Measurements from ENCODE around the gene ARAP1.

ARAP1 gene

DNA sequence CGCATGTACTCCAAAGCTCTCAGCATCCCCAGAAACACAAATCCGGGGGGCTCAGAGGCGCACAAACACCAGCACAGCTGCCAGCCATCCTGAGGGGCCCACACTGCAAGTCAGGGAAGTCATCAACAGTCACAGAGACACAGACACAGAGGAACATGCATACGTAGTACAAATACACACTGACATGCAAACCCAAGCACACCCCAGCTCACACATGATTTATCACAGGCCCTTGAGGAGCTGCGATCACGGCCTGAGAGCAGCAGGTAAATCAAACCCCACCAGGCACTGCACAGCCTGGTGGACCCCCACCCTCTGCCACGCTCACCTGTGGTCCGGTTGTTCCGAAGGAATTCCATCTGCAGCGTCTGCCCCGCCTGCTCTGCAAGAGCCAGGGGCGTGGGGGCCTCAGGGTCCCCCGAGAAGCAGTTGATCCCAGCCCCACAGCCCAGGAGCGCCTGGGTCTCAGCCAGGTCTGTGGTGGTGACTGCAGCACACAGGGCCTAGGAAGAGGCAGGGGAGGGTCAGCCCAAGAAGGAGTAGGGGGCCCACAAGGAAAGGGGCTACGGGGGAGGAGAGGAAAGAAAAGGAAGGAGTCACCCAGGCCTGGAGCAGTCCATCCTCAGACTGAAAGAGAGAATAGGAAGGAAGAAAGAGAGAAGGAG, 49.5 kb downstream of the ARAP1 start:
- Histone ChIP-seq H2BK5ac (ENCODE audit: low read depth, low read length, poor library complexity, severe bottlenecking) (no peak overlapping the region), H4K8ac (ENCODE audit: low read length) (no peak overlapping the region), H2AK5ac (ENCODE audit: low read length, severe bottlenecking) (peak overlapping the region; percentile 18), H3K4me2 (ENCODE audit: low read length, poor library complexity, severe bottlenecking) (no peak overlapping the region), H3K4me3 (ENCODE audit: insufficient read depth in 1 of 2, low read depth in 1 of 2, low read length in 2 of 2) (peak overlapping the region in 1 of 2 experiments; percentile 75), H3K18ac (ENCODE audit: low read depth in 1 of 2, low read length in 2 of 2) (no peak overlapping the region), H2AFZ (ENCODE audit: low read depth, low read length) (no peak overlapping the region), H3K9me3 (ENCODE audit: control insufficient read depth, low read length) (no peaks in the 10 kb centered on the region), H3K14ac (ENCODE audit: low read length in 2 of 2) (no peak overlapping the region), H4K91ac (ENCODE audit: low read length) (no peak overlapping the region), H3K4ac (ENCODE audit: low read depth in 1 of 2, low read length in 2 of 2) (no peak overlapping the region), H3K79me1 (replicated peaks; ENCODE audit: low read length, poor library complexity, severe bottlenecking) (peaks cover 29% of the 10 kb centered on the region), H2BK12ac (ENCODE audit: low read length in 2 of 2) (no peak overlapping the region), H2BK120ac (ENCODE audit: low read depth, low read length) (no peak overlapping the region), H3K27ac (ENCODE audit: low read length, poor library complexity, severe bottlenecking) (peak overlapping the region; percentile 50), H3K23ac (ENCODE audit: low read length in 2 of 2) (no peak overlapping the region), H3K36me3 (ENCODE audit: control insufficient read depth in 1 of 2, insufficient read depth in 2 of 2, low read depth in 1 of 2, low read length in 2 of 2) (peaks cover 75 to 85% of the 10 kb centered on the region in 2 experiments), H2BK15ac (ENCODE audit: low read depth, poor library complexity, severe bottlenecking) (no peak overlapping the region), H3K27me3 (ENCODE audit: control insufficient read depth in 1 of 2, insufficient read depth in 1 of 2, low read length in 2 of 2) (no peaks in the 10 kb centered on the region), H3K4me1 (ENCODE audit: control insufficient read depth, insufficient read depth, low read depth, low read length) (peaks cover 52% of the 10 kb centered on the region), H3K9ac (ENCODE audit: low read length) (peak overlapping the region; percentile 64)
- 85% methylated on average over 15 of the region's 15 CpGs for WGBS
- DNase-seq: no peak

DNA sequence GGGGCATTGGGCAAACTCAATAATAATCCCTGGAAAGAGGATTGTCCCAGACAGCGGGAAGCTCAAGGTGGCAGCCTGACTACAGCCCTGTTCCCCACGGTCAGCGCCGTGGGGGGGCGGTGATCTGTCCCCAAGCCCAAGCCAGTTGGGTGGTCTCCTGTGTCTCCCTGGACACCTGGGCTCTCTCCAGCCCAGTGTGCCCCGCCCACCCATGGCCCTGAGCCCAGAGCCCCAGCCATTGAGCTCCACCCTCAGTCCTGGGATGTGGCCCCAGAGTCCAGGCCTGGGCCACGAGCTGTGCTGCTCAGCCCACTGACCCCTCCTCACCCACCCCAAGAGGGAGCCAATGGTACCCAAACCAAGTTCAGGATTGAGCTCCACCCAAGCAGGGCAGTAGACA, 50.1 kb downstream of the ARAP1 start:
- Histone ChIP-seq H3K4me3 (ENCODE audit: insufficient read depth in 1 of 2, low read depth in 1 of 2, low read length in 2 of 2) (peak overlapping the region in 1 of 2 experiments; percentile 75), H4K91ac (ENCODE audit: low read length) (no peak overlapping the region), H3K23ac (ENCODE audit: low read length in 2 of 2) (no peak overlapping the region)

DNA sequence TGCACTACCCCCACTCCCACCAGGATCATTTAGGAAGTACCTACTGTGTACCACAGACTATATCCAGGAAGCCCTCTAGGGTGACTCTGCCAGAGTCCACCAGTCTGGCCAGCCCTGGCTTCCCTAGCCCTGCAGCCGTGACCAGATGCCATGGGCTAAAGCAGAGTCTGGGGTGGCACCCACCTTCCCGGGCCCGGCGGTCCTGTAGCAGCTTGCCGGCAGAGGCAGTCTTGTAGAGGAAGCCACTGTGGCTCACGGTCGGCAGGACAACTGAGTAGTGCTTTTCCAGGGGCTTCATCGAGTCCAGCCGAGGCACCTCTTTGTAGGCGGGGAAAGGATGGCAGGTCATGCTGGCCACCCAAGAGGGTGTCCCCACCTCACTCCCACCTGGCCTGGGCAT, 50.7 kb downstream of the ARAP1 start:
- Histone ChIP-seq H3K27me3 (ENCODE audit: control insufficient read depth in 1 of 2, insufficient read depth in 1 of 2, low read length in 2 of 2) (no peaks in the 10 kb centered on the region), H3K36me3 (ENCODE audit: control insufficient read depth in 1 of 2, insufficient read depth in 2 of 2, low read depth in 1 of 2, low read length in 2 of 2) (peaks cover 73 to 85% of the 10 kb centered on the region in 2 experiments), H2AK5ac (ENCODE audit: low read length, severe bottlenecking) (no peak overlapping the region), H3K4ac (ENCODE audit: low read depth in 1 of 2, low read length in 2 of 2) (no peak overlapping the region), H2BK120ac (ENCODE audit: low read depth, low read length) (no peak overlapping the region), H3K4me3 (ENCODE audit: insufficient read depth in 1 of 2, low read depth in 1 of 2, low read length in 2 of 2) (no peak overlapping the region), H3K14ac (ENCODE audit: low read length in 2 of 2) (no peak overlapping the region), H3K4me1 (ENCODE audit: control insufficient read depth, insufficient read depth, low read depth, low read length) (peaks cover 43% of the 10 kb centered on the region), H3K27ac (ENCODE audit: low read length, poor library complexity, severe bottlenecking) (no peak overlapping the region), H4K8ac (ENCODE audit: low read length) (no peak overlapping the region), H2BK15ac (ENCODE audit: low read depth, poor library complexity, severe bottlenecking) (no peak overlapping the region), H3K79me1 (replicated peaks; ENCODE audit: low read length, poor library complexity, severe bottlenecking) (peaks cover 22% of the 10 kb centered on the region), H2AFZ (ENCODE audit: low read depth, low read length) (no peak overlapping the region), H3K4me2 (ENCODE audit: low read length, poor library complexity, severe bottlenecking) (no peak overlapping the region), H2BK5ac (ENCODE audit: low read depth, low read length, poor library complexity, severe bottlenecking) (no peak overlapping the region), H2BK12ac (ENCODE audit: low read length in 2 of 2) (no peak overlapping the region), H3K9me3 (ENCODE audit: control insufficient read depth, low read length) (no peaks in the 10 kb centered on the region), H3K18ac (ENCODE audit: low read depth in 1 of 2, low read length in 2 of 2) (no peak overlapping the region), H4K91ac (ENCODE audit: low read length) (no peak overlapping the region), H3K9ac (ENCODE audit: low read length) (no peak overlapping the region), H3K23ac (ENCODE audit: low read length in 2 of 2) (no peak overlapping the region)
- no peak for DNase-seq
- 97% methylated on average over 10 of the region's 10 CpGs for WGBS

More for the DNA sequence above, 50.1 kb downstream of the ARAP1 start:
- no peak overlapping the region for H3K14ac ChIP-seq (ENCODE audit: low read length in 2 of 2)
- H4K8ac ChIP-seq (ENCODE audit: low read length): no peak overlapping the region
- H3K79me1 ChIP-seq (replicated peaks; ENCODE audit: low read length, poor library complexity, severe bottlenecking): peaks cover 24% of the 10 kb centered on the region
- no peak overlapping the region for H3K4me2 ChIP-seq (ENCODE audit: low read length, poor library complexity, severe bottlenecking)
- H3K4ac ChIP-seq (ENCODE audit: low read depth in 1 of 2, low read length in 2 of 2): no peak overlapping the region
- H2AK5ac ChIP-seq (ENCODE audit: low read length, severe bottlenecking): no peak overlapping the region
- H2BK12ac ChIP-seq (ENCODE audit: low read length in 2 of 2): no peak overlapping the region
- H2AFZ ChIP-seq (ENCODE audit: low read depth, low read length): no peak overlapping the region
- H3K27ac ChIP-seq (ENCODE audit: low read length, poor library complexity, severe bottlenecking): no peak overlapping the region
- WGBS: 95% methylated on average over 7 of the region's 7 CpGs
- no peak overlapping the region for H2BK15ac ChIP-seq (ENCODE audit: low read depth, poor library complexity, severe bottlenecking)
- no peak for DNase-seq
- peak overlapping the region; percentile 64 for H3K9ac ChIP-seq (ENCODE audit: low read length)
- H2BK120ac ChIP-seq (ENCODE audit: low read depth, low read length): no peak overlapping the region
- no peak overlapping the region for H2BK5ac ChIP-seq (ENCODE audit: low read depth, low read length, poor library complexity, severe bottlenecking)
- H3K18ac ChIP-seq (ENCODE audit: low read depth in 1 of 2, low read length in 2 of 2): no peak overlapping the region
- peaks cover 49% of the 10 kb centered on the region for H3K4me1 ChIP-seq (ENCODE audit: control insufficient read depth, insufficient read depth, low read depth, low read length)
- peaks cover 74 to 85% of the 10 kb centered on the region in 2 experiments for H3K36me3 ChIP-seq (ENCODE audit: control insufficient read depth in 1 of 2, insufficient read depth in 2 of 2, low read depth in 1 of 2, low read length in 2 of 2)
- H3K27me3 ChIP-seq (ENCODE audit: control insufficient read depth in 1 of 2, insufficient read depth in 1 of 2, low read length in 2 of 2): no peaks in the 10 kb centered on the region
- H3K9me3 ChIP-seq (ENCODE audit: control insufficient read depth, low read length): no peaks in the 10 kb centered on the region

DNA sequence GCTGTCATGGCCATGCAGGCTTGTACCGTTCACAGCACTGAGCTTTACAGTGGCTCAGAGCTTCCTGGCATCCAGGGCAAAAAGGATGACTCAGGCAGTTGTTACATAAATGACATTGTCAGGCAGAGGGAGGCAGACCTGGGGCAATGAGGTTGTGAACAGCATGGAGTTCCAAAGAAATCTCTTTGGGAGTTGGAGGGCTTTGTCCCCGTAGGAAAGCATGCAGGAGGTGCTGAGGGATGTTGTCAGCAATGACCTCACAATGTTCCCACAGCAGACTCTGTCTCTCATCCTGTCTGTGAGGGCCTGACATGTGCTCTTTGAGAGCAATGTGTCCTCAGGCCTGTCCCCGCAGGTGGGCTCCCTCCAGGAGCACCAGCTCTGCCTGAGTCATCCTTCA, 52.1 kb downstream of the ARAP1 start:
- H2BK15ac ChIP-seq (ENCODE audit: low read depth, poor library complexity, severe bottlenecking): no peak overlapping the region

More for the DNA sequence above, 52.1 kb downstream of the ARAP1 start:
- Histone ChIP-seq H3K4me2 (ENCODE audit: low read length, poor library complexity, severe bottlenecking) (no peak overlapping the region), H3K9me3 (ENCODE audit: control insufficient read depth, low read length) (no peaks in the 10 kb centered on the region), H3K9ac (ENCODE audit: low read length) (peak overlapping the region; percentile 16), H3K23ac (ENCODE audit: low read length in 2 of 2) (no peak overlapping the region), H3K27ac (ENCODE audit: low read length, poor library complexity, severe bottlenecking) (no peak overlapping the region), H2AK5ac (ENCODE audit: low read length, severe bottlenecking) (no peak overlapping the region), H3K4me1 (ENCODE audit: control insufficient read depth, insufficient read depth, low read depth, low read length) (peaks cover 35% of the 10 kb centered on the region), H2BK12ac (ENCODE audit: low read length in 2 of 2) (no peak overlapping the region), H4K91ac (ENCODE audit: low read length) (no peak overlapping the region), H2BK120ac (ENCODE audit: low read depth, low read length) (no peak overlapping the region), H3K14ac (ENCODE audit: low read length in 2 of 2) (no peak overlapping the region), H4K8ac (ENCODE audit: low read length) (no peak overlapping the region), H3K79me1 (replicated peaks; ENCODE audit: low read length, poor library complexity, severe bottlenecking) (peaks cover 19% of the 10 kb centered on the region), H2AFZ (ENCODE audit: low read depth, low read length) (no peak overlapping the region), H3K4me3 (ENCODE audit: insufficient read depth in 1 of 2, low read depth in 1 of 2, low read length in 2 of 2) (no peak overlapping the region), H3K4ac (ENCODE audit: low read depth in 1 of 2, low read length in 2 of 2) (no peak overlapping the region), H3K27me3 (ENCODE audit: control insufficient read depth in 1 of 2, insufficient read depth in 1 of 2, low read length in 2 of 2) (no peaks in the 10 kb centered on the region), H3K18ac (ENCODE audit: low read depth in 1 of 2, low read length in 2 of 2) (no peak overlapping the region), H2BK5ac (ENCODE audit: low read depth, low read length, poor library complexity, severe bottlenecking) (no peak overlapping the region), H3K36me3 (ENCODE audit: control insufficient read depth in 1 of 2, insufficient read depth in 2 of 2, low read depth in 1 of 2, low read length in 2 of 2) (peaks cover 73 to 91% of the 10 kb centered on the region in 2 experiments)
- 82% methylated on average over 3 of the region's 3 CpGs for WGBS
- DNase-seq: peak; percentile 39

Measured in mesenchymal stem cell (in vitro differentiated cells and primary cell).